ENCODE measurements around the gene TMA7B.

The TMA7B gene

GRCh38 chr22:39939830-39940229 is 20.4 kb upstream of the TMA7B start:
- TF ChIP-seq GATA2 (IDR thresholded peaks at IDR 0.05; ENCODE audit: low read depth, low read length): no peak
- no peak for TF ChIP-seq GATA3 (IDR thresholded peaks at IDR 0.05; ENCODE audit: low read depth, low read length)

- no peak for TF ChIP-seq GATA2 (IDR thresholded peaks at IDR 0.05; ENCODE audit: low read depth, low read length)
- no peak for TF ChIP-seq GATA3 (IDR thresholded peaks at IDR 0.05; ENCODE audit: low read depth, low read length)
Measured at GRCh38 chr22:39940757-39941305, 19.4 kb upstream of the TMA7B start.

- no peak for TF ChIP-seq GATA2 (IDR thresholded peaks at IDR 0.05; ENCODE audit: low read depth, low read length)
- TF ChIP-seq GATA3 (IDR thresholded peaks at IDR 0.05; ENCODE audit: low read depth, low read length): no peak
Measured at GRCh38 chr22:39941601-39942000, 18.6 kb upstream of the TMA7B start.

GRCh38 chr22:39942439-39943230 is 17.6 kb upstream of the TMA7B start:
- TF ChIP-seq GATA3 (IDR thresholded peaks at IDR 0.05; ENCODE audit: low read depth, low read length) (no peak), GATA2 (IDR thresholded peaks at IDR 0.05; ENCODE audit: low read depth, low read length) (no peak)

GRCh38 chr22:39943337-39943736 is 16.9 kb upstream of the TMA7B start:
- TF ChIP-seq GATA3 (IDR thresholded peaks at IDR 0.05; ENCODE audit: low read depth, low read length) (no peak), GATA2 (IDR thresholded peaks at IDR 0.05; ENCODE audit: low read depth, low read length) (no peak)

GRCh38 chr22:39943953-39944872 is 16.0 kb upstream of the TMA7B start:
- TF ChIP-seq GATA2 (IDR thresholded peaks at IDR 0.05; ENCODE audit: low read depth, low read length): no peak
- no peak for TF ChIP-seq GATA3 (IDR thresholded peaks at IDR 0.05; ENCODE audit: low read depth, low read length)

GRCh38 chr22:39946126-39946502 is 14.1 kb upstream of the TMA7B start:
- TF ChIP-seq GATA2 (IDR thresholded peaks at IDR 0.05; ENCODE audit: low read depth, low read length) (no peak), GATA3 (IDR thresholded peaks at IDR 0.05; ENCODE audit: low read depth, low read length) (no peak)

- TF ChIP-seq GATA2 (IDR thresholded peaks at IDR 0.05; ENCODE audit: low read depth, low read length) (no peak; the same call in 1 of the 2 replicates), GATA3 (IDR thresholded peaks at IDR 0.05; ENCODE audit: low read depth, low read length) (no peak)
Measured at GRCh38 chr22:39946503-39947219, 13.5 kb upstream of the TMA7B start.

- TF ChIP-seq GATA2 (IDR thresholded peaks at IDR 0.05; ENCODE audit: low read depth, low read length): no peak
- no peak for TF ChIP-seq GATA3 (IDR thresholded peaks at IDR 0.05; ENCODE audit: low read depth, low read length)
Measured at GRCh38 chr22:39947220-39948216, 12.7 kb upstream of the TMA7B start.

- no peak for TF ChIP-seq GATA3 (IDR thresholded peaks at IDR 0.05; ENCODE audit: low read depth, low read length)
- TF ChIP-seq GATA2 (IDR thresholded peaks at IDR 0.05; ENCODE audit: low read depth, low read length): no peak
Measured at GRCh38 chr22:39949964-39950737, 10.0 kb upstream of the TMA7B start.

GRCh38 chr22:39952347-39952746 is 7.8 kb upstream of the TMA7B start:
- no peak for TF ChIP-seq GATA2 (IDR thresholded peaks at IDR 0.05; ENCODE audit: low read depth, low read length)
- TF ChIP-seq GATA3 (IDR thresholded peaks at IDR 0.05; ENCODE audit: low read depth, low read length): no peak

- TF ChIP-seq GATA2 (IDR thresholded peaks at IDR 0.05; ENCODE audit: low read depth, low read length) (no peak), GATA3 (IDR thresholded peaks at IDR 0.05; ENCODE audit: low read depth, low read length) (no peak)
Measured at GRCh38 chr22:39953101-39953500, 7.1 kb upstream of the TMA7B start.

Data from SH-SY5Y (cell line).